Activated effector memory CD4-positive, alpha-beta T cell treated with Interleukin-2 at 50 U/mL for 16 hours (primary cell): ENCODE measurements around the gene MAJIN.
"Not testable (repeated sequence)": the region's sequence is repeated elsewhere in the genome, so short reads cannot be mapped to it uniquely, and the experiment has no call there.

Source experiments
- DNase-seq: peaks from one replicate; pipeline ENCODE4 v3.0.0-alpha.2; 2020

Gene MAJIN

DNA sequence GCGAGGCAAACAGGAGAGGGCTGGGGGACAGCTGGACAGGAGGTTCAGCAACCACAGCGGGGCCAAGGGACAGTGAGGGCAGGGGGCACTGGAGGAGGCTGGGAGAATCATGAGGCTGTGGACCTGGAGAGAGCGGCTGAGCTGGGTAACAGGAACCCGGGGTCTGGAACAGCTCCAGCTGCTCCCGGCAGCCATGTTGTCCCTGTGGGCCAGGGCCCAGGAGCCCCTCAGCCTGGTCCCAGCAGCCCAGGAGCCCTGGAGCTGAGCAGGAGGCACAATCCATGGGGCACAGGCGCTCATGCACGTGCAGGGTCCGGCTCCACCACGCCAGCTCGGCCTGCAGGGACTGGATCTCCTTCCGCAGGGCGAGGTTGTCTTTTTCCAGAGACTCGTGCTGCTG is 17.5 kb upstream of the MAJIN start:
- no peak for DNase-seq

DNA sequence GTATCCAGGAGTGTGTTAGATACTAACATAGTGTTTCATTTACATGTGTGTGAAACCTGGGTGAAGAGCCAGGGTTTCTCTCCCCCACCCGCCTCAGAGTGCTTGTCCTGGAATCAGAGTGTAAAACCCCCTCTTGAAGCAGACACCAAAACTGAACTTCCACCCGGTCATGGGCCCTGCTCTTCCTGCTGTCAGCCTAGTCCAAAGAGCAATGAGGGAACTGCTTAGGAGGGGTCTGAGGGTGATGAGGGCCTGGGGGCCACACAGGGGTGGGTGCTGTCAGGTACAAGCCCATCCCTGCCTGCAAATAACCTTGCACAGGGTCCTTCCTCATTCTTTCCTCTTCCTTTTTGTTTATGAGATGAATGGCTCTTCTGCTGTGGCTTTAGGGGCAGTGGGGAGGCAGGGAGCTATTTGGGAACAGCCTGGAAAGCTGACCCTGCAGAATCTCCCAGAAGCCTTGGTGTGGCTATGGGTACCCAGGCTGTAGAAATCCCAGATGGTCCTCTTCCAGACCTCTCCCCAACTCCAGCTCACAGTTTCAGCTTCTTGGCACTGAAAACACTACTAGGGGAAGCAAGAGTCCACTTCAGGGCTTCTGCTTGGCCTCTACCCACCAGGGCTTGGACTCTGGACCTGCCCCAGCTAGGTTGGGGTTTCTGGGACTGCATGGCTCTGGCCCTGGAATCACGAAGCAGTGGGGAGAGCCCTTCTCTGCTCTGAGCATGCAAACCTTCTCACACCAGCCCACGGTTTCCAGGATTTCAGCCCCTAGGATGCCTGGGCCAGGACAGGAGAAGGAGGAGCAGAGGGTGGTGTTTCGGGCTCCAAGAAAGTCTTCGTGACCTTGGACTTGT is 16.3 kb upstream of the MAJIN start:
- DNase-seq: no peak

DNA sequence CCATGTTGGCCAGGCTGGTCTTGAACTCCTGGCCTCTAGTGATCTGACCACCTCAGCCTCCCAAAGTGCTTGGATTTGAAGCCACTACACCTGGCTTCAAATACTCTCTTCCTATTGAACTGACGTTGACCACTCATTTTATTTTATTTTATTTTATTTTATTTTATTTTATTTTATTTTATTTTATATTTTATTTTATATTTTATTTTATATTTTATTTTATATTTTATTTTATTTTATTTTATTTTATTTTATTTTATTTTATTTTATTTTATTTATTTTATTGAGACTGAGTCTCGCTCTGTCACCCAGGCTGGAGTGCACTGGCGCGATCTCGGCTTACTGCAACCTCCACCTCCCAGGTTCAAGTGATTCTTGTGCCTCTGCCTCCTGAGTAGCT is 11.4 kb upstream of the MAJIN start:
- DNase-seq: not testable (repeated sequence)

DNA sequence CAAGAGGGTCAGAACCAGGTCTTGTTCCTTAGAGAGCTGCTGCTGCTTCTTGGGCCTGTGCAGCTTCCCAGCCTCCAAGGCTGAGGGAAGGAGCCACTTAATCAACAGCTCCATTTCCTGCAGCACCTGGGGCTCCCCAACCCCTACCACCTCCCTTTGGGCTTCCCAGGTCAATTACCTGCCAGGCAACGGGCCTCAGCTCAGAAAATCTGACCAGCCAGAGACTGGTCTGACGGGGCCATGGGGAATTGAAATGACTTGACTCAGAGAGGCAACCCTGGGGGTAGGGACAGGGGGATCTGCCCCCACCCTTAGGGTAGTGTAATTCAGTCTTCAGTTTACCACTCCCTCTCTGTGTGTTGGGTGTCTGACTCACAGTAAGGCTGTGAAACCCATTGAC is 4.7 kb upstream of the MAJIN start:
- DNase-seq: no peak

DNA sequence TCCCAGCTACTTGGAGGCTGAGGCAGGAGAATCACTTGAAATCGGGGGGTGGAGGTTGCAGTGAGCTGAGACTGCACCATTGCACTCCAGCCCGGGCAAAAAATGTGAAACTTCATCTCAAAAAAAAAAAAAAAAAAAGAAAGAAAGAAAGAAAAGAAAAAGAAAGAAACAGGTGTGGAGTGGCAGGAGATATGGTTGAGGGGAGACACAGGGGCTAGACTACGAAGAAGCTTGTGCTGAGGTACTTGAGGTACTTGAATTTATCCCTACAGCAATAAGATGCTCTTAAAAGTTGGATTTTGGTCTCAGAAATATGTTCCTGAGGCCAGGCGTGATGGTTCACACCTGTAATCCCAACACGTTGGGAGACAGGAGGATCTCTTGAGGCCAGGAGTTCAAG is 2.2 kb upstream of the MAJIN start:
- no peak for DNase-seq

DNA sequence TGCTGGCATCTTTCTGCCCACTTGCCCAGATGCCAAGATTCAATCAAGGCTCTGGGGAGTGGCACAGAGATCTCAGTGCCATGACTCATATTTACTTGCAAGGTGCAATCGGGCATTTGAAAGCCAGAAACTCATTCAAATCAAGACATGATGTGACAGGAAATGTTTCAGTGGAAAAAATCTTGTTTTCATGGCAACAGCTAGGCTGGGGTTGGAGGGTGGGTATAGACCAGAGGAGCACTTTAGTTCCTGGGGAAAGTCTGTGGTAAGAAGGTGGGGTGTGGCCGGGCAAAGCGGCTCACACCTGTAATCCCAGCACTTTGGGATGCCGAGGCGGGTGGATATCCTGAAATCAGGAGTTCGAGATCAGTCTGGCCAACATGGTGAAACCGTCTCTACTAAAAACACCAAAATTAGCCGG is 1.2 kb downstream of the MAJIN start:
- no peak for DNase-seq

DNA sequence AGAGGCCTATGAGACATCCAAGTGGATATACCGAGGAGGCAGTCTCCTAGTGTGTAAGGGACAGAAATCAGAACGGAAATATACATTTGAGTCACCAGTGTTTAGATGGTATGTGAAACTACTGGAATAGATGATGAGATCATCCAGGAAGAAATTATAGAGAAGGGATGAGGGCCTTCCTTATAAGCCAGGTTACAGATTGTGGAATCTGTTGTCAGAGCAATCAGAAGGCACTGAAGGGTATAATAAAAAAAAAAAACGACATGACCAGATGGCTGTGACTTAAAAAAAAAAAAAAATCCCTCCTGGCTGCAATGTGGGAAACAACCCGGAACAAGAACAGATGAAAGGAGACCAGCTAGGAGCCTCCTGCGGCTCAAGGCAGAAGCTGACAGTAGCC is 2.7 kb downstream of the MAJIN start:
- DNase-seq: no peak

DNA sequence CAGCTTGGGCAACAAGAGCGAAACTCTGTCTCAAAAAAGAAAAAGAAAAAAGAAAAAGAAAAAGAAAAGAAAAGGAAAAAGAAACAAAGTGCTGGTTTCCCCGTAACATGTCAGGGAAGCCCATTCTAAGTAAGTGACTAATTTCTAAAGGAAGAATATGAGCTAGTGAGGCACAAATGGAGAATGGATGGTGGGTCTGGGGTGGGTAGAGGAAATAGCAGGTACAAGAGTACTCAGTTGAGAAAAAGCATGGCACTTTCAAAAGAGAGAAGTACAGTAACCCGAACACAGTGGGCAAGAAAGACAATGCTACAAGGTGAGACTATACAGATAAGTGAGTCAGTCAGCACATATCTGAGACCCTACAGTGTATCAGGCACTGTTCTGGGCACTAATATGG is 4.5 kb downstream of the MAJIN start:
- no peak for DNase-seq

DNA sequence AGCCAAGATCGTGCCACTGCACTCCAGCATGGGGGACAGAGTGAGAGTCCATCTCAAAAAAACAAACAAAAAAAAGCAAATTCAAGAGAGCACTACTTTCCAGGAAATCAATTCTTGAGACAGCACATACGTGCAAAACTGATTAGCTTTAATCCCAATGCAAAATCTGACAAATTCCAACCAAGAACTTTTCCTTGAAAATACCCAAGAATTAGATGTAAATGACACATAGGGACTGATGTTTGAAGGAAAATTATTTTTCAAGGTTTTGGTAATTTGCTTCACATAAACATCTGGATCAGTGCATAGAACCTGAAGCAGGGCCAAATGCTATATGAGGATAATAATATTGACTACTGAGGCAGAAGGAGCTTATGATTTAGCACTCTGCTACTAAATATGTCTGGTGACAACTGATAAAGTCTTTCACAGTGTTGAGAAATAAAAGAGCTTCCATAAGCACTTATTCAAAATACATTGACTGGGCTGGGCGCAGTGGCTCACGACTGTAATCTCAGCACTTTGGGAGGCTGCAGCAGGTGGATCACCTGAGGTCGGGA is 8.8 kb downstream of the MAJIN start:
- no peak for DNase-seq

DNA sequence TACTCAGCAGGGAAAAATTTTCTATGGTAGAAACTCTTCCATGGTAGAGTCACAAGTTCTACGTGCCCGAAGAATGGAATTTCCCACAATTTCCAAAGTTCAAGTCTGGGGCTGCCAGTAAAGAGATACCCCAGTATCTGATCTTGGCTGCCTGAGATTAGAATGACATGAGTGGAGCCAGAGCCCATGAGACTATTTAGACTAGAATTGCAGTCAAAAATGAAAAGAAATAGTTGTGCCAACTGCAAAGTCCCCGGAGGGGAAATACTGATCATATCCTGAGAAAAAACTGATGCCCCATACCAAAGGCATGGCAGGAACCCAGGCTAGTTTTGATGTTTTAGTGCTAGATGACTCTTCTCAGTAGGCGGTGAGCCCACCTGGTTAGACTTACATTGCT is 11.2 kb downstream of the MAJIN start:
- DNase-seq: no peak

DNA sequence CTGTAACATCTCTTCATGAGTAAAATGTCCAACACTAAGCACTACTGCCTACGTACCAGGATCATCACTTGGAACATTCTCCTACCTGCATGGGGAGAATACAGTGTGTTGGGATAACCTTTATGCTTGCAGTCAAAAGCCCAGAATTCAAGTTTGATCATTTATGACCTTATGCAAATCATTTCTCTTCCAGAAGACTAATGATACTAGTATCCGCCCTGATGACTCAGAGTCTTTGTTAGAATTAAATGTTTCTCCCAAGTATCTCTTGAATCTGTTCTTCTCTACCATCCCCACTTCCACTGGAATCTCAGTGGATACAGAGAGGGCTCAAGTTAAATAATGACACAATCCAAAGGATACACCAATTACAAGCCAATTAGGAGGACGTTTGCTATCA is 12.4 kb downstream of the MAJIN start:
- no peak for DNase-seq

DNA sequence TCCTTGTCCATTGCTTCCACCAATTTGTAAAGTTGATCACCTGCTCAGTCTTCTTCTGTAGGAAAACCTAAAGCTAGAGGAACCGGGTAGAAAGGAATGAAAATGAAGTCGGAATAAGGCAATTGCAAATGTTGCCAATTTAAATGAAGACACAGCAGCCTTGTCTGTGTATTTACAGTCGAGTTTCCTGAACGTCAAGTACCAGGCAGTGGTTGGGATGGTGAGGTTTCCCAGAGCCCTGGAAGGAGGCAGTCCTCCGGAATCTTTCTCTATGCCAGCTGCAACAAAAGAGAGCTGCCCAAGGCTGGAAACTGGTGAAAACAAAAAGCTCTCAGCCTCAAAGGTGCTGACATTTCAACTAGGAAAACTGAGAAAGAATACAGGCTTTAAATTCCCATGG is 17.7 kb downstream of the MAJIN start:
- no peak for DNase-seq

DNA sequence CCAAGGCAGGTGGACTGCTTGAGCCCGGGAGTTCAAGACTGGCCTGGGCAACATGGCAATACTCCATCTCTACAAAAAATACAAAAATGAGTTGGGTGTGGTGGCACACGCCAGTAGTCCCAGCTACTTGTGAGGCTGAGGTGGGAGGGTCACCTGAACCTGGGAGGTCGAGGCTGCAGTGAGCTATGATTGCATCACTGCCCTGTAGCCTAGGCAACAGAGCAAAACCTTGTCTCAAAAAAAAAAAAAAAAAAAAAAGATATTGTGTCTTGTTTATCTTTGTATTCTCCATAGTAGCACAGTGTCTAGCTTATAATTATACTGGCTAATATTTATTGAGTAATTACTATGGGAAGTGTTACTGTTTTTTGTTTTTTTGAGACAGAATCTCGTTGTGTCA is 20.4 kb downstream of the MAJIN start:
- no peak for DNase-seq

DNA sequence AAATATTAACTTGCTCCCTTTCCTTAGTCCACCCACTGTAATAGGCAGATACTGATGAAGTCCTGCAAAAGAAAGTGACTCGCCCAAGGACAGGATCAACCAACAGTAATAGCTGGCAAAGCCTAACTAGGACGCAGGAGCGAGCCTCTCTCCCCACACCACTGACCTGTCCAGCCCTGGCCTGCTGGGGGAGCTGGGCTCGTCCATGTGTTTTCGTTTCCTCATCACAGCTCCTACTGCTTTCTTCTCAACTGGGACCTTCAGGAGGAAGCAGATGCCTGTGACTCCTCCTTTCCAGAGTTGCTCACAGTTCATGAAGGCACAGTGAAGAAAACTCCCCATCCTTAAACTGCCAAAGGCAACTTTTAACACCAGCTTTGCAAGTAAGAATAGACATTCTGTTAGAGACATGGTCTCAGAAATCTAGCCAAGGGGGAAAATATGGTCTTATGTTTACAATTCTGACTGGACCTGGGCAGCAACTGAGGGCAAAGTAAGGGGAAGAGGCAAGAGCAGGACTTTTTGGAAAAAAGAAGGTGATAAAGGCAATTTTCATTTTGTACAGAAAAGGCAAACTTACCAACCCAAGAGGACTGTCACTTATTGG is 24.6 kb downstream of the MAJIN start:
- DNase-seq: no peak

DNA sequence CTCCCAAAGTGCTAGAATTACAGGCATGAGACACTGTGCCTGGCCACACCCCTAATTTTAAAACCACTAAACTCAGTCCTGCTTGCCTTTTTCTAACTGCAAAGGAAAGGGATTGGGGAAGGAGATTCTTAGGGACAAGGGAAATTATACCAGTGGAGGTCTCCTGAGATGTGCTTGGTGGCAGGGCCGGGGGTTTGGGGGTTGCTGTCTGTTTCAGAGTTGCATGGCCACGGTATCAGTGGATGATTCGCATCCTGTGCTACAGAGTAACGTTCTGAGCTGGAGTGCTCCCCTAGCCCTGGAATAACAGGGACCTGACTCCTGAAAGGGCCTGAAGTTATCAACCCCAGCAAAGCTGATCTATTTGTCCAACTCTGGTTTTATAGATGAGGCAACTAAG is 35.4 kb downstream of the MAJIN start:
- DNase-seq: no peak

DNA sequence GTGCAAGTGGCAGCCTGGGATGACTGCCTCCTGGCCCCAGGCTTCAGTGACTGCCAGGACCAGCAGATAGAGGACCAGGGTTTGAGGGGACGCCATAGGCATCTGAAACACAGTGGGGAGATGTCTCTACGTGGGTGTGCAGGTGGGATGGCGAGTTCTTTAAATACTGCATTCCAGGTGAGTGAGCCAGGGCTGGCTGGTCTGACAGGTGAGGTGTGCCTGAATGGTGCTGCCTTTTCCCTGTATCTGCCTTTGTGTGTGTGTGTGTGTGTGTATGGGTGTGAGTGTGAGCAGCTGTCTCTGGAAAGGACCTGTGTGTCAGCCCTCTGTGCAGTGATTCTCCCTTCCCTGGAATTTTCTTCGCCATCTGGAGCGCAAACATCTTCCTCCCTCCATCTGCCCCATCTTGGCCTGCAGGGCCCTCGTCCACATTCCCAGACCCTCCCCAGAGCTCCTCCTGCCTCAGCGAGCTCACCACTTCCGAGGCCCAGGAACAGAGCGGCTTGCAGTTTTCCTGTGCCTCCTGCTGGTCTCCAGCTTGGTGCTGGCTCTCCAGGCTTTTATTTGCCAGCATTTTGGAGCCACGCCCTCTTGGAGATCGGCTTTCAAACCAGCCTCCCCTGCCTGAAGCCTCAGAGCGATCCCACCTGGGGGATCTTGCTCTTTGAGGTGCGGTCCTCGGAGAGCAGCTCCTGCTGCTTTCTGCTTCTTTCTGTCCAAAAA is 36.4 kb downstream of the MAJIN start, which contains the start of gene GPHA2:
Gene GPHA2, minus strand, starts transcription at position 535 of the 723 bp plus-strand sequence. Its CDS starts 433 bp downstream, at position 102.
- no peak for DNase-seq

DNA sequence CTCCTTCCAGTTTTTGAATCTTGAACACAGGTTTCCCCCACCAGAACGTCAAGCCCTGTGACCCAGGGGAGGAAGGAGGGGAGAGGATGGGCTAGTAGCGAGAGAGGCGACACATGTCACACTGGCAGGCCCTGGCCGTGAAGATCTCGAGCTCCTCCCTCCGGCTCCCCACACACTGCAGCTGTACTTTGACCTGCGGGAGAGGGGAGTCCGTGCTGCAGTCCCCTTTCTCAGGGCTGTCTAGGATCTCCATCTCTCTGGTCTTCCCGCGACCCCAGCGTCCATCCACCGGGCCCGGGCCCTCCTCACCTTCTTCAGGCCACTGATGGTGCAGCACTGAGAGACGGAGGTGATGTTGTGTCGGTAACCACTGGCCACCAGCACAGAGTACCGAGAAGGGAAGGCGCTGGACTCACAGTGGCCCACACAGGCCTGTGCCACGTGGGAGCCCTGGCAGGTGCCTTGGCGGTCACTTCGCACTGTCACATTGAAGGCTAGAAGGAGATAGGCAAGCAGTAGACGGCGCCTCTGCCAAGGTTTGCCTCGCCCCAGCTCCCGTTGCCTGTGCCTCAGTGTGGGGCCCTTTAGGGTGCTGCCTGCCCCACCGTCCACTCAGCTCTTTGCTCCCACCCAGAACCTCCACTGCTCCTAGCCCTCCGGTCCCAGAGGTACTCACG is 37.1 kb downstream of the MAJIN start:
- no peak for DNase-seq

DNA sequence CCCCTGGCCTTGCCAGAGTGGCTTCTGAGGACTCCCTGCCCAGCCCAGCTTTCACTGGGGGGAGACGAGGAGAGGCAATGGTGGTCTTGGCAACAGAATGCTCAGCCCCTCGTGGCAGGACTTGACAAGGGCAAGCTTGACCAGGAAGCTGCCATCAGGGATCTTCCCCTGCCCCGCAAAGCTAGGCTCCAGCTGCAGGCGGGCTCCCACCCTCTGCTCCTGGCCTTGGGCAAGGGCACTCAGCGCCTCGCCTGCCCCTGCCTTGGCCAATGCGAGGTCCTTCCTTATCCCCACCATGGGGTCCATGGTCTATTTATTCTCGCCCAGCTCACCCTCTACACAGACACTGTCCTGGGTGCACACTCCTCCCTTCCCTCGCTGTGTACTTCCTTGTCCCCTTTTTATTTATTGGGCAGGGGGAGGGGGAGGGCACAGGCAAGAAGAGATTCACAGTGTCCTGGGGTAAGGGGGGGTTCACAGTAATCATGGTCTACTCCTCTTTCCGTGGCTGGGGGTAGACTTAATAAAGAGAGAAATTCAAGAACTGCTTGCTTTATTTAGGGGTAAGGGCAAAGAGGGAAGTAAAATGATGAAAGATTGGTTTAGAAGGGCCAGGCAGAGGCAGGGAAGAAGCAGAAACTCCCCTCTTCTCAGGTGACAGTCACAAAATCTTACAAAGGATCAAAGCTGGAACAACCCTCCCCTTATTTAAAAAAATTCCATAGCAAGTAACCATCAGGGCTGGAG is 37.8 kb downstream of the MAJIN start:
- DNase-seq: no peak

DNA sequence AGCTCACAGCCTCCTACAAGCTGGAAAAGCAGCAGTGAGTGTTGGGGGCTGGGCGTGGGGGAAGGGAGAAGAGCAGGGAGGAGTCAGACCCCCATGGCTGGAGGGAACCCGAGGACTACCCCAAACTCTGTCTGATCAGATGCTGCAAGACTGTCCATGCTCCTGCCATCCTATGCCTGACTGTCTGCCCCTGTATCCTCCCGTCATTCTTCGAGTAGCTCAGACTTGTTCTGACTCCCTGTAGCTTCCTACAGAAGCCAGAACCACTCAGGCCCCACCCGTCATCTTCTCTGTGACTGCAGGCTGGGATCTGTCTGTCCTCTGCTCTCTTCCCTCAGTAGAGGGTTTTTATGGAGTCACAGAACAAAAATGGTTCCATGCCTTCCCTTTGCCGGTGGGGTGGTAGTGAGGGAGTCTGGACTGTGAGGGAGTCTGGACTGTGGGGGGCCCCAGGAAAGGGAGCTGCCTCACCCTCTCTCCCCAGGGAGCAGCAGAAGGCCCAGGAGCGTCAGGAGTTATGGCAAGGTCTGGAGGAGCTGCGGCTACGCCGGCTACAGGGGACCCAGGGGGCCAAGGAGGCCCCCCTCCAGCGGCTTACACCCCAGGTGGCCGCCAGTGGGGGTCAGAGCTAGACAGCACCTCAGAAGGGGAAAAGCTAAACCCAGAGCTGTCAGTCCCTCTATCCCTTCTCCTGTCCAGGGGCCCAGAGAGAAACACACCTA is 38.5 kb downstream of the MAJIN start:
- DNase-seq: no peak

DNA sequence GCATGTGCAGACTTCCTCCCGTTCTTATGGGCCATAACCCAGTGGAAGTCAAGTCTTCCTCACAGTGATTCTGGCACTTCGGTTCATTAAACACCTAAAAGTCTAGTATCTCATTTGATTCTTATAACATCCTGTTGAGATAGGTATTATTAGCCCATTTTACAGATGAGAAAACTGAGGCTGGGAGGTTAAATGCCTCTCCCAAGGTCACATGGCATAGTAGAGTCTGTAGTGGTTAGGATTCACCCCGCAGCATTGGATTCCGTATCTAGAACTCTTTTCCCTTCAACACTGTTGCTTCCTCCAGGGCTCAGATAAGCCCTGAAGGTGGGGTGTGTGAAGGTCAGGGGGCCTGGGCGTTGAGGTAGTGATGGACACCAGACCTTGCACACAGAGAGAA is 39.6 kb downstream of the MAJIN start:
- no peak for DNase-seq

DNA sequence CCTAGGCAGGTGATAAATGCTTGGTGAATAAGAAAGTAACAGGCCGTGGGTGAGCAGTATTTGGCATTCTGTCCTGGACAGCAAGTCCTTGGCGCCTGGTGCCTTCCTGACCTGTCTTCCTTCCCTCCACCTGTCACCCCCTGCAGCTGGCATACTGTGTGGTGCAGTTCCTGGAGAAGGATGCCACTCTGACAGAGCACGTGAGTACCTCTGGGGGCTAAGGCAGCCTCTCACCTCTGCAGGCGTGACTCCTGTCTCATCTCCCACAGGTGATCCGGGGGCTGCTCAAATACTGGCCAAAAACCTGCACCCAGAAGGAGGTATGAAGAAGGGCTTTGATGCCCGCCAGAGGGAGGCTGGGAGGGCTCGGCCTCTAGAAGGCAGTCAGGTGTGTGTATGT is 40.6 kb downstream of the MAJIN start:
- DNase-seq: no peak

DNA sequence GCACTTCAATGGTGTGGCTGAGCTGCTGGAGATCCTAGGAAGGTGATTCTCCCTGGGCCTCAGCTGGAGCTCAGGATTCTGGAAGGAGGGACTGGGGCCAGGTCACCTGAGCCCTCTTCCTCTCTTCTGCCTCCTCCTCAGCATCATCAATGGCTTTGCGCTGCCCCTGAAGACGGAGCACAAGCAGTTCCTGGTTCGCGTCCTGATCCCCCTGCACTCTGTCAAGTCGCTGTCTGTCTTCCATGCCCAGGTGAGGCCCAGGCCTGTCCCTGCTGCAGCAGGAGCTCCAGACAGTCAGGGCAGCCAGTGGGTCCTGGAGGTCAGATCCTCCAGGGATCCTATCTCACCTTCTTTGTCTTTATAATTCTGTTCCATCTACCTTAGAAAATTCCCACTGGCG is 41.6 kb downstream of the MAJIN start:
- DNase-seq: no peak
